HepG2 (cell line): ENCODE data around the gene SCN4B. TPM values are rescaled to one million over a fixed set of nuclear protein-coding genes. Genes with fewer than 3 reads are reported as not detected.

ENCODE experiments used
- ATAC-seq: fragments of 200-7000 bp; cut with Tn5 transposase; 3 replicates; pipeline ENCODE4 v1.9.1; 2020; ENCODE audit warnings: mild to moderate bottlenecking, moderate library complexity
- BruUV-seq: library from RNA; stranded (reverse); fragments of 400-500 nt; replicated peaks from 2 replicates; lab custom pipeline; 2021; lab: Mats Ljungman, UMichigan
- CTCF ChIA-PET: fragments of 300-600 bp; formaldehyde crosslinking; extraction: SDS; loops from one replicate; lab custom pipeline; 2021; ENCODE audit warnings: low total read pairs, inconsistent platforms, low intra/inter-chr PET ratio; lab: Yijun Ruan, JAX
- POLR2A ChIA-PET: fragments of 350-600 bp; sonication (Branson Sonifier 250); formaldehyde crosslinking; loops from one replicate; lab custom pipeline; 2020; ENCODE audit warnings: antibody characterized with exemption, inconsistent platforms; lab: Yijun Ruan, JAX
- DNase-seq: peaks from one replicate; pipeline ENCODE4 v3.0.0-alpha.2; 2015; ENCODE audit warnings: low spot score
- FAIRE-seq: peaks from 3 replicates; lab custom pipeline; 2011; peaks lifted over from hg19 to GRCh38; lab: Jason Lieb, UNC
- H2AFZ ChIP-seq: one replicate; pipeline ENCODE4 v1.6.1; 2011; ENCODE audit warnings: low read length, inconsistent platforms
- H3K27ac ChIP-seq: fragments of 300-600 bp; 3 replicates; pipeline ENCODE4 v1.8.0; 2011; ENCODE audit warnings: mixed run types, mild to moderate bottlenecking, mixed read lengths, low read length, inconsistent platforms; ENCODE audit not compliant: insufficient read depth; ENCODE audit errors: extremely low read length
- H3K27me3 ChIP-seq, 2 experiments: fragments of 200-600 bp in 1 of 2; 2 replicates in 1 of 2; 3 replicates in 1 of 2; pipeline versions ENCODE4 v1.6.0 to v1.8.0; 2011; ENCODE audit warnings: low read length in 2 of 2, mild to moderate bottlenecking in 2 of 2, moderate library complexity in 2 of 2, inconsistent platforms in 1 of 2; ENCODE audit not compliant: insufficient read depth in 2 of 2, control insufficient read depth in 1 of 2
- H3K36me3 ChIP-seq, 2 experiments: fragments of 200-600 bp in 1 of 2; replicated peaks in 1 of 2; 2 replicates in 1 of 2; 3 replicates in 1 of 2; pipeline versions ENCODE4 v1.5.1 to v1.8.0; 2011; ENCODE audit warnings: low read length in 2 of 2, inconsistent platforms in 1 of 2; ENCODE audit not compliant: insufficient read depth in 2 of 2, control insufficient read depth in 1 of 2
- H3K4me1 ChIP-seq: 2 replicates; pipeline ENCODE4 v1.5.1; 2012; ENCODE audit warnings: low read length, inconsistent platforms; ENCODE audit not compliant: insufficient read depth
- H3K4me2 ChIP-seq: 2 replicates; pipeline ENCODE4 v1.6.0; 2011; ENCODE audit warnings: low read depth, low read length, inconsistent platforms
- H3K4me3 ChIP-seq, 3 experiments: fragments of 200-600 bp in 1 of 3; sonication (generic), shearing (Covaris generic) in 1 of 3; replicated peaks in 1 of 3; 2 replicates each; pipeline ENCODE4 v1.5.1; 2011 to 2016; ENCODE audit warnings: low read length in 3 of 3, inconsistent platforms in 2 of 3, low read depth in 2 of 3, mild to moderate bottlenecking in 2 of 3, control low read depth in 1 of 3, mixed read lengths in 1 of 3; ENCODE audit not compliant: insufficient read depth in 1 of 3
- H3K79me2 ChIP-seq: one replicate; pipeline ENCODE4 v1.6.1; 2011; ENCODE audit warnings: low read length, inconsistent platforms; ENCODE audit not compliant: insufficient read depth
- H3K9ac ChIP-seq: 2 replicates; pipeline ENCODE4 v1.6.0; 2011; ENCODE audit warnings: mild to moderate bottlenecking, low read depth, low read length, inconsistent platforms; ENCODE audit not compliant: insufficient read depth
- H3K9me3 ChIP-seq: 2 replicates; pipeline ENCODE4 v1.5.1; 2012; ENCODE audit warnings: mild to moderate bottlenecking, low read length
- H4K20me1 ChIP-seq: 2 replicates; pipeline ENCODE4 v1.6.0; 2011; ENCODE audit warnings: inconsistent platforms, mild to moderate bottlenecking, low read length, moderate library complexity; ENCODE audit not compliant: insufficient read depth
- KAT2B ChIP-seq: fragments of 150-350 bp; IDR thresholded peaks from 2 replicates; pipeline ENCODE4 v1.6.1; 2014; ENCODE audit warnings: low read depth, low read length, borderline replicate concordance
- MZF1 ChIP-seq: sonication (generic); formaldehyde crosslinking; IDR thresholded peaks from 2 replicates; pipeline ENCODE4 v1.8.1; 2023; ENCODE audit warnings: mild to moderate bottlenecking, missing genetic modification reagents, borderline replicate concordance
- RARA ChIP-seq: IDR thresholded peaks from 2 replicates; pipeline ENCODE4 v1.6.1; 2016; ENCODE audit warnings: missing genetic modification reagents, missing compliant biosample characterization
- ZKSCAN1 ChIP-seq: fragments of 150-350 bp; IDR thresholded peaks from 2 replicates; pipeline ENCODE4 v1.6.1; 2014; ENCODE audit warnings: low read length
- ZNF276 ChIP-seq: sonication (generic); formaldehyde crosslinking; IDR thresholded peaks from 2 replicates; pipeline ENCODE4 v1.4.0; 2020; ENCODE audit warnings: mild to moderate bottlenecking, low read depth, missing genetic modification reagents
- ZSCAN21 ChIP-seq: sonication (generic); formaldehyde crosslinking; IDR thresholded peaks from 2 replicates; pipeline ENCODE4 v1.8.0; 2022; ENCODE audit warnings: mild to moderate bottlenecking, missing genetic modification reagents, moderate library complexity, borderline replicate concordance
- WGBS: methylation state at CpG from one replicate; pipeline ENCODE4 v1.1.6; 2017; ENCODE audit warnings: low lambda C conversion rate; 5-methylcytosine and 5-hydroxymethylcytosine counted together
- in situ Hi-C: cut with HindIII; loops from 2 replicates; pipeline ENCODE4 v1.10.0; 2017; ENCODE audit warnings: low pct_unique_long_range_greater_than_20kb; ENCODE audit not compliant: extremely low pct_ligation_motif_present
- intact Hi-C: fragments of 100-400 bp; cut with micrococcal nuclease; formaldehyde crosslinking; loops from one replicate; pipeline ENCODE4 v1.10.0; 2022; ENCODE audit not compliant: unreplicated experiment
- polyA plus RNA-seq, 8 experiments: library from polyadenylated mRNA; depleted of rRNA in 3 of 8; stranded (reverse) in 7 of 8; unstranded in 1 of 8; fragments of >200 nt; fragmentation: Illumina TruSeq in 4 of 8; extraction: Trizol in 4 of 8; gene quantifications; 2 replicates each; pipeline versions ENCODE4 v1.2.1 to v1.2.3, GENCODE V29; 2011 to 2016; ENCODE audit warnings: low read depth in 4 of 8, missing spikeins in 1 of 8, mixed read lengths in 1 of 8; ENCODE audit not compliant: insufficient read depth in 1 of 8
- total RNA-seq, 5 experiments: library from RNA; depleted of rRNA; stranded (reverse); fragments of >200 nt; fragmentation: Illumina TruSeq; extraction: Trizol; gene quantifications; 2 replicates each; pipeline ENCODE4 v1.2.3, GENCODE V29; 2016; ENCODE audit warnings: low read depth in 1 of 5

The SCN4B gene
- total and polyA plus RNA-seq, 2 of the 13 experiments (the other 11 are each of a cell fraction or from before 2014, with no cell fraction given), result 0.04 to 0.29 TPM

GRCh38 chr11:118169300-118170140 is 16.9 kb upstream of the SCN4B start:
- intact Hi-C loops, result no loop called here
- peaks cover 14% of the 10 kb centered on the region for H3K4me1 ChIP-seq
- no TSS peak for BruUV-seq
- no peak for DNase-seq
- H3K9ac ChIP-seq, result no peak overlapping the region
- CTCF ChIA-PET, result interaction anchor here (2.5 kb wide), 1 partner anchor 25 kb away, joined by 14 read pairs; no protein-coding TSS in a partner anchor
- H3K9me3 ChIP-seq, result no peaks in the 10 kb centered on the region
- no peaks in the 10 kb centered on the region for H3K36me3 ChIP-seq
- no peak for FAIRE-seq
- no peak overlapping the region for H2AFZ ChIP-seq
- POLR2A ChIA-PET, result no interaction called here
- TF ChIP-seq MZF1 (no peak), KAT2B (no peak), ZKSCAN1 (0 out of 2 replicates have a peak, but pooled peaks have one; percentile 19), RARA (CRISPR knock-in tag) (no peak), ZSCAN21 (CRISPR knock-in tag) (no peak), ZNF276 (CRISPR knock-in tag) (no peak)
- no peak overlapping the region for H3K27ac ChIP-seq
- no peak for ATAC-seq
- H3K4me3 ChIP-seq, result no peak overlapping the region
- H4K20me1 ChIP-seq, result no peaks in the 10 kb centered on the region
- H3K4me2 ChIP-seq, result no peak overlapping the region
- H3K27me3 ChIP-seq, result peaks cover 7 to 71% of the 10 kb centered on the region in 2 experiments
- in situ Hi-C loops, result no loop called here
- H3K79me2 ChIP-seq, result no peaks in the 10 kb centered on the region
- 10% methylated on average over 3 of the region's 7 CpGs for WGBS
